ENCODE data around the gene NTRK2. TPM values are rescaled to one million over a fixed set of nuclear protein-coding genes. Genes with fewer than 3 reads are reported as not detected.
A peak's percentile ranks its signal among the peaks of the same experiment; 100 is the strongest.

Gene NTRK2
- total RNA-seq, 1 donor from 2014 or later: 221 TPM

DNA sequence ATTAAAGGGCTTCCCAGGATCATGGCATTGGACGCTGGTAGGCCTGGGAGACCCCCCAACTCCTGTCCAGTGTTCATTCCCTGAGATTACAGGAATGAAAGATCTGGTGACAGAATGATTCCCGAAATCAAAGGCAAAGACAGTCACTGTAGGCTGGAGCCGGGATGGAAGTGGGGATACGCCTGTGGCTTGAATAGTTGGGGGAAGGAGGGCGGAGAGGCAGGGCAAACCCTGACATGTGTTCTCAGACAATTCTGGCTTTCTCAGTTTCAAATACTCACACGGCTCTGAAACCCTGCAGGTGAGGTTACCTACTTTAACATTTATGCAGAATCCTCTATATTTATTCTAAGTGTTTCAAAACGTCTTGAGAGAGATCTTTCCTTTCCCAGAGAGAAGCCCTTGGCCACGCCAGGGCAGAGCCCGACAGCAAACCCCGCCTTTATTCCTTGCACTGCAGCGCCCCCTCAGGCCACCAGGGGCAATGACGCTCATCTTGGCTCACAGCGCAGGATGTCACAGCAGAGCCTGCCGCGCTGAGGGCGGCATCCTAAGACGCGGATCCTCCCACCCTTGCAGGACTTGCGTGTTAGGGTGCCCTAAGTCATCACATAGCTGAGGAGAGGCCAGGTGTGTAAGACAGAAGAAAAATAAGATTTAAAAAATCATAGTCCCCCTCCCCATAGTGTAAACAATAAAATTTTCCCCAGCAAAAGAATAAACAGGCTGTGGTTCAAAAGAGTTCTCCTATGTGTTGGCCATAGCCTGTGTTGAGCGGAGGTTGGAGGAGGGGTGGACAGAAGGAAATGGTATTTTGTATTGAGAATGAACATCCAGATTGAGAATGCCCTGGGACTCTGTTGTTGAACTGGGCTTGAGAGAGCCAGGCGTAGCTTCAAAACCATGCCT, 284.5 kb downstream of the NTRK2 start:
- FAIRE-seq: peak; percentile 15
- peak; percentile 41 to 71 for DNase-seq (ENCODE audit: low spot score in 2 of 2)

DNA sequence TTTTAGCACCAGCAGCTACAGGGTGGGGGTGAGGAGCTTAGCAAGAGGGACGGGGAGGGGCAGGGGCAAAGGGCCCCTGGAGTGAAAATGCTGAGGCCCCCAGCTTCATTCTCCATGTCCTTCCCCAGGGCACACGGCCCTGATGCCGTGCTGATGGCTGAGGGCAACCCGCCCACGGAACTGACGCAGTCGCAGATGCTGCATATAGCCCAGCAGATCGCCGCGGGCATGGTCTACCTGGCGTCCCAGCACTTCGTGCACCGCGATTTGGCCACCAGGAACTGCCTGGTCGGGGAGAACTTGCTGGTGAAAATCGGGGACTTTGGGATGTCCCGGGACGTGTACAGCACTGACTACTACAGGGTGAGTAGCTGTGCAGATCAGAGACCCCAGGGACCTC, 285.6 kb downstream of the NTRK2 start:
- no peak for DNase-seq (ENCODE audit: low spot score in 2 of 2)

DNA sequence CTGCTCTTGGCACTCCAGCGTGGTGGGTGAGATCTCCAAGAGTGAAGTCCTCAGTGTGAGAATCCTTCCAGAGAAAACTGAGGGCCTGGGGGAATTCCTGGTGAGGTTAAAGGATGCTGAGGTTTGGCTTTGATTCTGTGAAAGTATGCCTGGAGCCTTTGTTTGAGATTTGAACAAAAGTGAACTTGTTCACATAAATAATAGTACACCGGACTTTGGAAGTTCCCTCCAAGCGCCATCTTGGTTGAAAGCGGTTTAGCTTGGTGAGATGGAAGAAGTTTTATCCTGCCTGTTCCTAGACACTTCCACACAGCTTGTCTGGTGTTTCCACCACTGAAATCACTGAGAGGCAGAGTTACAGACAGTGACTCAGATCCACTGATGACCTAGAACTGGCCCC, 286.4 kb downstream of the NTRK2 start:
- DNase-seq (ENCODE audit: low spot score in 2 of 2) (no peak), FAIRE-seq (no peak)

More for the DNA sequence above, 285.6 kb downstream of the NTRK2 start:
- no peak for FAIRE-seq

DNA sequence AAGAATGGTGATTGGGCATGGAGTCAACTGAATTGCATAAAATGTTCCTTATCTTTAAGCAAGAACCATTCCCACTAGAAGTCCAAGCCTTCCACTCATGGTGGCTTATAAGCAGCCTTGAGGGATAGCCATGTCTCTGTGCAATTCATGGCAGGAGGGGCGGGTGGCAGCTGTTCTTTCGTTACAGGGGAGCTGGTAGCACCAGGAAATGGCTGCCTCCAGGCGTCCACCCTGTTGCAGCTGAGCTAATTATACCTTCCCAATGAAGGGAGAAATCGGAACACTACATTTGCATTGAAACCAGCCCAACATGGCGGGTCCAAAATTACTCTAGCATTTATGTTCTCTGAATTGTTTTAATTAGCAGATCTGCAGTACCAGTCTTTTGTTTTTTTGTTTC, 289.8 kb downstream of the NTRK2 start:
- FAIRE-seq (no peak), DNase-seq (ENCODE audit: low spot score in 2 of 2) (no peak)

DNA sequence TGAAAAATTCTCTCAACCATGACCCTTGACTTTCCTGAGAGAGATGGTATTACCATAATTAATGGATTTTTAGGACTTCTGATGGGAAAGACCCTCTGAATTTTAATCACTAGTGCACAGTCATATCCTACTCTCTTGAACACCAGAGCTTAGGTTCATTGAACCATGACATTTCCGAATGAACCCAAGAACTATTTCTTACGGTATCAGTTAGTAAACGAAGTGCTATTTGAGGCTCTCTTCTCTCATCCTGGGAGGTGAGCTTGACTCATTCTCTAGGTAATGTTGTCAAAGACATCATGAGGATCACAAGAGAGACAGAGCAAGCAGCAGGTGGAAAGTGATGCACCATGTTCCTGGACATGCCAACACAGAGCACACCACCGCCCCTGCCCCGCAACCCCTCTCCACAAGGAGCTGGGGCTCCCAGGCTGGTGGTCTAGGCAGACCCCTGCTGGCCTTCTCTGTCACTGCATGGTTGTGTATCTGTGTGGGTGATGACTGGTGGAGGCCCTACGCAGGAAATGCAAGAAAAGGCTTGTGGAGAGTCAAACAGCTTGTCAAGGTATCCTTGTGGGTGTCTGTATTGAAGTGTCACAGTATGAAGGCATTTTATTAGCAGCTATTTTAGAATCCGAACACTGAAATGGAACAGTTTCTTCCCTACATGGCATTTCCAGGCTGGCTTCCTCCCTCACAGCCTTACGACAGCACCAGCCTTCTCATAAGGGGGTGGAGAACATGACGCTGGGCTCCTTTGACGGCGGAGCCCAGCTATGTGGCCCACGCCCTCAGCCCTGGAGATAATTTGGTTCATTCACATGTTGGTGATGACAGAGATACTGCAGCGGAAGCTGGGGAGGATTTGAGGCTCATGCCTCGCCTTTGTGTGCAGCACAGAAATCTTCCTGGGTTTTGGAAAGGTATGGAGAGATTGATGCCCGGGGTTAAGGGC, 297.6 kb downstream of the NTRK2 start:
- FAIRE-seq (no peak), DNase-seq (ENCODE audit: low spot score in 2 of 2) (no peak)

DNA sequence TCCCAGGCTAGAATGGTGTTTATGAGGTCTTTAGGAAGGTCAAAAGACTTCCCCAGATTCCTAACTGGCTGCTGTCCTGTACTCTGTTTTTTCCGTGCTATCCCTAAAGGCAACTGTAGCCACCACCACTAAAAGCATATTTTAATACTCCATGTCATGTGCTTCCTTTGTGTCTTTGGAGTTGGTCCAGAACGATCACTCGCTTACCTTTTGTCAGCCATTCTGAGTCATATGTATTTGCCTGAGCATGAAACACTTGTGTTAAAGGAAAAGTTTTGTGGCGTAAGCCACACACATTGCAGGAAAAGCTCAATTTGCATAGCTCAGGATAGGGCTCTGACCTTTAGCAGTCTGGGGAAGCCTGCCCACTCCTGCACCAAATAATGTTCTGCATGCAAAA, 299.6 kb downstream of the NTRK2 start:
- DNase-seq (ENCODE audit: low spot score in 2 of 2) (no peak), FAIRE-seq (no peak)

DNA sequence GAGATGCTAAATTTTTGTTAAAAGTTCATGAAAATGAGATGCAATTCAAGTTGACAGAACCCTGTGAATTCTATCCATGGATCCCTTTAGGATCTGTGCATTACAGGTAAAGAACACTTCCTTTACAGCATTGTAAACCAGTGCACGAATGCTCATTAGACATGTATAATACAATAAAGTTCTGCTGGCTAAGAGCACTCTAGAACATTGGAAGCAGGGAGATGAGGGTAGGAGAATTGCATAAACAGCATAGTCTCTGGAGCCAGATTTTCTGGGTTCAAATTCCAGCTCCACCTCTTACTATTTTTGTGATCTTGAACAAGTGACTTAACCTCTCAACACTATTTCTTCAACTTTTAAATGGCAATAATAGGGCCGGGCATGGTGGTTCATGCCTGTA, 300.2 kb downstream of the NTRK2 start:
- FAIRE-seq: no peak

DNA sequence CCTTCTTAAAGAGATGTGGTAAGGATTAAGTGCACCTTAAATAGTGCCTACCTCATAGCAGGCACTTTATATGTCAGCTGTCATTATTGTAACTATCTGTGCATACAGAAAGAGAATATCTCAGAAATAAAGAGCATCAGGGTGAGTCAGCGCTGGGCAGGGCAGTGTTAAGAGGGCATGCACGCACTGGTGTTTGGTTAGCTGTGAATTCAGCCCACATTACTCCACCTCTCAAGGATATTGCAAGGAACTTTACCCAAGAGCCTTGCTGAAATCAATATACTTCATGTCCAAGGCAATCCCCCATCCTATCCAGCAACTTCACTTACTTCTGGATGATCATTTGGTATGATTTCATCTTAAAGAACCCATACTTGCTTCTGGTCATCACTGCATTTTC, 300.9 kb downstream of the NTRK2 start:
- DNase-seq (ENCODE audit: low spot score in 2 of 2) (no peak), FAIRE-seq (no peak)

More for the DNA sequence above, 300.2 kb downstream of the NTRK2 start:
- DNase-seq (ENCODE audit: low spot score in 2 of 2): no peak

DNA sequence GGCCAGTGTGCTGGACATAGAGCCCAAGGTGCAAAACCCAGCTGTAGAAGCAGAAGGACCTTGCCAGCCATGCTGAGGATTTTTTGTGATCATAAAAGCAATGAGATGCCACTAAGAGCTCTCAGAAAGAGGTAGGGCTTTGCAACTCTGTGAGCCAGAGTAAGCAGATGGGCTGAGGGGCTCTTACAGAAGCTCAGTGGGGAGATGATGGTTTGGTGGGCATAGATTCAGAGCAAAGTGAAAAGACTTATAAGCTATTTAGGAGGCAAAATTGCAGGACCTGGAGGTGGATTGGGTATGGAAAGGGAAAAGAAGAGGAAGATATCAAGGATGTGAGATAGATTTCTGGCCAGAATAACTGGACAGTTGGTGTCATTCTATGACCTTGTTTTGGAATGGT, 302.0 kb downstream of the NTRK2 start:
- DNase-seq (ENCODE audit: low spot score in 2 of 2) (no peak), FAIRE-seq (no peak)

DNA sequence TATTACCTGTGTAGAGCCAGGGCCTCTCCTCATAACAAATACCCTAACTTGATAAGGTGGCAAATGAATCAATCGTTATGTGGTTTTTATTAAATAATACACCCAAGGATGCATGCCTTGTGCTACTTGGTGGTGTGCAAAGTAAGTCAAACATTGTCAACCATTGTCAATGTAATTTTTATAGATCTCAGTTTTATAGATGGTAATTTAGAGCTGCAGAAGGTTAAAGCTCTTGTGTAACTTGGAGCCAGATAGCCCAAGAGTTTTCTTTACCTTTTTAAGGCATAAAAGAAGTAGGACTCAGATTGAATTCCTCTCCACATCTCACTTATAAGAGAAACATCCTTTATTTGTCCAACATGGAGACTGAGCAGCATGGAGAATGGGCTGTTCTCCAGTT, 304.7 kb downstream of the NTRK2 start:
- no peak for FAIRE-seq
- no peak for DNase-seq (ENCODE audit: low spot score in 2 of 2)

DNA sequence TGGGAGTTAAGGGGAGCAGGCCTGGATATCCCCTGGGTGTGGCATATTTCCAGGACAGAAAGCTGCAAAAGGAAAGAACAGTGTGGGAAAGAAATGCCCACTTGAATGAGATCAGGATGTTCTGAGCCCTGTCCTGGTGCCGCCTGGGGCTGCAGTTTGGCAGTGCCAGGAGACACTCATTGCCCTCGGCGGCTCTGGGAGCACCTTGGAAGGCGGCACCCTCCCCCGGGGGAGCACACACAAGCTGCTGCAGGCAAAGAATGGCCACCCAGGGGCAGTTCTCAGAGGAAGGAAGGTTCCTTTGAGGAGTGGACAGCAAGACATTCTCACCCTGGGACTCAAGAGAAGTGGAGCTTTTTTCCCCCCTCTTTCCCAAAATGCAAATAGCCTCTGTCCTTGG, 305.3 kb downstream of the NTRK2 start:
- DNase-seq (ENCODE audit: low spot score in 2 of 2): no peak
- FAIRE-seq: no peak

DNA sequence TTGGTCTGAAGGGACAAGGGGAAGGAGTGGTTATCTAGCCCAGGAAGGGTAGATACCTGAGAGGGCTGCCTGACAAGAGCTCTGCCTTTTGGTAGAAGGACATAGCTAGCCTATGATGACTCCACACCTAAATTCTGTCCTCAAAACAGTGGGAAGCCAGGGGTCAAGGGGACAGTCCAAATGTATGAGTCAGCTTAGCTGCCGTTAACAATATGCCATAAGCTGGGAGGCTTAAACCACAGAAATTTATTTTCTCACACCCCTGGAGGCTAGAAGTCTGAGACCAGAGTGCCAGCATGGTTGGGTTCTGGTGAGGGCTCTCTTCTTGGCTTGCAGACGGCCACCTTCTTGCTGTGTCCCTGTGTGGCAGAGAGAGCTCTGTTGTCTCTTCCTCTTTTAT, 306.4 kb downstream of the NTRK2 start:
- DNase-seq (ENCODE audit: low spot score in 2 of 2) (no peak), FAIRE-seq (no peak)

DNA sequence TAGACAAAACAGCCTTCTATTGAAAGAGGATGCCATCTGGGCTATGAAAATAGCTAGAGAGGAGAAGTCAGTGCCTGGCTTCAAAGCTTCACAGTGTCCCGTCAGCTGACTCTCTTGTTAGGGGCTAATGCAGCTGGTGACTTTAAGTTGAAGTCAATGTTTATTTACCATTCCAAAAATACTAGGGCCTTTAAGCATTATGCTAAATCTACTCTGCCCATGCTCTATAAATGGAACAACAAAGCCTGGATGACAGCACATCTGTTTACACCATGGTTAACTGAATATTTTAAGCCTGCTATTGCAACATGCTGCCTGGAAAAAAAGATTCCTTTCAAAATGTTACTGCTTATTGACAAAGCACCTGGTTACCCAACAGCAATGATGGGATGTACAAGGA, 309.1 kb downstream of the NTRK2 start:
- FAIRE-seq: no peak

DNA sequence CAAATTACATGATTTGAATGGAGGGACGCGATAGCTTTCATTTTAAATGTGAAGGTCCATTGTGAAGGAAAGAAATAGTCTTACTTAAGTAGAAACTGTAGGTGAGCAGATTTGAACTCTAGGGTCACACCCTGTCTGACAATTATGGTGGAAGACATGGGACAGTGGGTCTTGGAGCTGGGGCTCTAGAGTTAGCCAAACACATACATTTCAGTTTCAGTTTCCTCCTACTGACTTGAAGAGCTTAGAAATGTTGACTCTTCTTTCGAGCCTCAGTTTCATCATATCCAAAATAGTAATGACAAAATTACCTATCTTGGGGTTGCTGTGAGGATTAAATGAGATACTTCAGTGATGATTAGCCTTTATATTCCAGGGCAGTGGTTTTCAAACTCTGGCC, 314.2 kb downstream of the NTRK2 start:
- DNase-seq (ENCODE audit: low spot score in 2 of 2): no peak
- FAIRE-seq: no peak

More for the DNA sequence above, 309.1 kb downstream of the NTRK2 start:
- DNase-seq (ENCODE audit: low spot score in 2 of 2): no peak

DNA sequence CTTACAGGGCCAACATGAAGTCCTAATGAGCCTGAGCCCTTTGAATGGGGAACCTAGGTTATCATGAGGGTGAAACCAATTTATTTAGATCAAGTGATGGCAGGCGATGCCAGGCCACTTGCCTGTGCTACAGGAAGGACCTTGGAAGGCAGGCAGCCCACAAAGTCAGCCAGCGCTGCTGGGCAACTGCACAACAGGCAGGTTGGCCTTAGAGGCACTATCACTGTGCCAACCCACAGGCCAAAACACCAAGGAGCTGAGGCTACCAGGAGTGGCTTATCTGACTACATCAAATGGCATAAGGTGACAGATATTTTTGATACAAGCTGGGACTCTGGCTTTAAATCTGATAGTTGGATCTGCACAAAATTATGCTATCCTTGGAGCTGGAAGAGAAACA, 319.1 kb downstream of the NTRK2 start:
- DNase-seq (ENCODE audit: low spot score in 2 of 2) (no peak), FAIRE-seq (no peak)

DNA sequence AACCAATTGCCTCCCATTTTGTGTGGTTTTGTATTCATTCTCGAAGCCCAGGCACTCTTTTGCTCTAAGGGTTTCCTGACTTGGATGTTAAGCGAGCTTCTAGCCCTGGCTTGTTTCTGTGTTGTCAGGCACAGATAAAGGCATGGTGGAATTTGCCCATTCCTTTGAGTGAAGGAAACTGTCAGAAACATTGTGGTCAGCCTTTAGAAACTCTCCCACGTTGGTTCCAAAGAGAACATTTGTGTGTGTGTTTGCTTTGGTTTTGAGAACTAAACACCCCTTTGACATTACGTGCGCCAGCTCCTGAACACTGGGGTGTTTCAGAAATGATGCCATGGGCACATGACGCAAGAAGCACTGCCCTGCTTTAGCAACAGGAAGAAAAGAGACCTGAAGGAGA, 320.9 kb downstream of the NTRK2 start:
- DNase-seq (ENCODE audit: low spot score in 2 of 2): peak; percentile 2 to 22
- FAIRE-seq: no peak

DNA sequence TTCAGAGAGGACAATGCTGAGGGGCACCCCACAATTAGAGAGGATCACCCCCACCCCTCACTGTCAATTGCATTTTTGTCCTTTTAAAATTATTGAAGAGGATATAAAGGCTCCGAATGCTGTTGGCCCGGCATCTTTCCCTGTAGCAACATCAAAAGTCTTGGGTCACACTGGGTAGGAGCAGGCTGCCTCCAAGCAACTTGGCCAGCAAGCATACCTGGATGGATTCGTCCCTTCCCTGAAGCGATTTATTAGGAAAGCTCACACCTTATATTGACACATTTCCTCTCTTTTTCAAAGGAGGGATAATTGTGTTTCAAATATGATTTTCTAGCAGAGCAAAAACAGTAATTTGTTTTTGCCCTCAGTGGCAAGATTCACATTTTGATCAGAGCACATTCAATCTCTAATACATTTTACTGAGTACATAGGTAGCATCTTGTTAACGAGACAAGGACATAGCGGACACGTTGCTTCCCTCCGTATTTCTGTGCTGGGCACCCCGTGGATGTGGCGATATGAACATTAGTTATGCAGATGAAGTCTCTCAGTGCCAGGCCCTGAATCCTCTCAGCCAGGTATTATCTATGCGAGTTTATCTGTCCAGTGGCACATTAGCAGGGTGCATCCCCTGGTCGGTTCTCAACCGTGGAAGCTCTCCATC, 321.5 kb downstream of the NTRK2 start:
- DNase-seq (ENCODE audit: low spot score in 2 of 2) (no peak), FAIRE-seq (no peak)

DNA sequence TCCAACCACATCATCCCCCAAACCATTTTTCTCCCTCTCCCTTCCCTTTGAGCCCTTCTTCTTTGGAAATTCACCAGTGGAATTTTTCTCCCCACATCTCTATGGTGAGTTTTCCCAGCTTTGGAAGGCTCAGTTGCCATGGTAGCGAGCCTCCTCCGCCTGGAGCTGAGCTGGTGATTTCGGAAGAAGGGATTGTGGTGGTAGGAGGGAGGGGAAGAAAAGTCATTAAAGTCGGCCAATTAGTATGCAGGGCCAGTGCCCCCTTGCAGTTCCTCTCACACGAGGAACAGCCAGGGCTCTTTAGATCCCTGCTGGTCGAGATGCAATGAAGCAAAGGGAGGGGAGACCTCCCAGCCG, 322.0 kb downstream of the NTRK2 start:
- DNase-seq (ENCODE audit: low spot score in 2 of 2): no peak
- FAIRE-seq: no peak

DNA sequence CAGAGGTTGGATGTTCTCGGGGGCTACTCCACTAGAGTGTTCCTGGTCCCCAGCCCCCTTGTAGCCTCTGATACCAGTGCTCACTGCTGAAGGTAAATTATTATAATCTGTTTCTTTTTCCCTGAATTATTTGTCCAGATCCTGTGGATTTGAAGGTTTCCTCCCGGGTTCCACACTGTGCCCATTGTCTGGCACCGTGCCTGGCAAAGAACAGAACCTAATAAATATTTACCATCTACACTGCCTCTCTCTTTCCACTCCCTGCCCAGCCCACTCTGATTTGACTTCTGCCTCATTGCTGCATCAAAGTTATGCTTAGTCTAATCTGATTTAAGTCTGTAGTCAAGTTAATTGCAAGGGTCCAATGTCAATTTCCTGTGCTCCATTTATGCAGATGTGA, 322.9 kb downstream of the NTRK2 start:
- no peak for DNase-seq (ENCODE audit: low spot score in 2 of 2)

DNA sequence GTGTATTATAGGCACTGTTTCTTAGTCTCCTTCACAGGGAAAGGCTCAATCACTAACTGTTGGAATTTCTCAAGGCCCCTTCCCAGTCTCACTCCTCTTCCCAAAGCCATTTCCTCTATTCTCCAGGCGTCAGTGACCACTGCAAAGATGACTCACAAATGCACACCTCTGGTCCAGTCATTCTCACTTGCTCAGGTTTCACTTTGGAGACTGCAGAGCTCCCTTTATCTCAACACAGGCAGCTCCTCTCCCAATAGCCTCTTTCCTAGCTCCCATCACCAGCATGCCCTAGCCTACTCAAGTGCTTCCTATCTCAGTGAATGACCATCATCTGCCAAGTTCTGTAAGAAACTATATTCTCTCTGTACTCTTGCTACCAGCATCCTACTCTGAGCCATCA, 323.6 kb downstream of the NTRK2 start:
- no peak for FAIRE-seq

More for the DNA sequence above, 322.9 kb downstream of the NTRK2 start:
- no peak for FAIRE-seq

DNA sequence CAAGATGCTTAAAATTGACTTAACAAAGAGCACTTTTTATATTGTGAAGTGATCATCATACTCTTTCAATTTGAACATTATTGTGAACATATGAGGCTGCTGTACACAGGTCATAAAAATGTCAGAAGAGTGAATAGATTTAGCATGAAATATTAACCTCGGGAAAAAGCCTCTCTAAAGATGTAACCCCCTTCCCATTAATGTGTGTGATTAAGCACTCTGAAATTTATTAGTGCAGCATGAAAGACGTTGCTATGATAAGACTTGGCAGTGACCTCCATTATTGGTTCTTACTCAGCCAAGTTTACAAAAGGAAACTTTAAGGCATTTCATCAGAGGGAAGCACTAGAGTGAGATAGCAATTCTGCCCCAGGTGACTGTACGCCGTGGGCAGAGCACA, 326.5 kb downstream of the NTRK2 start:
- FAIRE-seq: no peak
- no peak for DNase-seq (ENCODE audit: low spot score in 2 of 2)

More for the DNA sequence above, 323.6 kb downstream of the NTRK2 start:
- DNase-seq (ENCODE audit: low spot score in 2 of 2): no peak
